HUDEP-2 (cell line): ENCODE results near the gene CPHXL2.

Source experiments
- DNase-seq, 76 experiments: peaks; one replicate each; lab custom pipeline; 2025; ENCODE audit not compliant: unreplicated experiment in 76 of 76; lab: John Stamatoyannopoulos, UW

Gene CPHXL2

DNA sequence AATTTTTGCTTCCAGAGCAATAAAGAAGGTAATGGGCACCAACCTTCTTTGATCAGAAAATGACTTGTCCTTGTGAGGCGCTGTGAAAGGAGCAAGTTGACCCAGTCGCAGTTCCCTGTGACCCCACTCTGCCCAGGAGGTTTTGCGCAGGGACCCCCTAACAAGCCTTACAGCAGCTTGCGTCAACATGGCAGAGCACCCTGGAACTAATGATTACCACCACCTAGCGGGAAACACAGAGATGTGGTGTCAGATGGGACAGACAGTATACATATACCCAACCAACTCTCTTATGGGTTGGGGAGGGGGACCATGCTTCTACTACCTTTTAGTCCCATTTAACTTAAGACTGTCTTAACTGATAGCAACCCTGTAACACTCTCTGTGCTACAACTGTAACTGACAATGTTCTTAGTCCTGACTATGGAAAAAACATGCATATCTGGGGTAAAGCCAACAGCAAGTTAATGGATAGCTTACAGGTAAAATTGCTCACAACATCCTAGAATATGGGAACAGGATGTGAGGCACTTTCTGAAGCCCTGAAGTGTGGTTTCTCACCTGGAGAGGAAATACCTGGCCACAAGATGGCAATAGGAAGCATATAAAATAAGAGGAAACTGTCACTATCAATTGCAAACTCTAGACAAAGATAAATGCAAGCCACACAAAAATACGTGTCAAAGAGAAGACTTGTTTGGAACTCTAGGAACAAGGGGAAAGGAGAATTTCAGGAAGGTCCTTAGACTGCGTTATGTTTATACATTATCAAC is 32.4 kb downstream of the CPHXL2 start:
- DNase-seq: no peak

DNA sequence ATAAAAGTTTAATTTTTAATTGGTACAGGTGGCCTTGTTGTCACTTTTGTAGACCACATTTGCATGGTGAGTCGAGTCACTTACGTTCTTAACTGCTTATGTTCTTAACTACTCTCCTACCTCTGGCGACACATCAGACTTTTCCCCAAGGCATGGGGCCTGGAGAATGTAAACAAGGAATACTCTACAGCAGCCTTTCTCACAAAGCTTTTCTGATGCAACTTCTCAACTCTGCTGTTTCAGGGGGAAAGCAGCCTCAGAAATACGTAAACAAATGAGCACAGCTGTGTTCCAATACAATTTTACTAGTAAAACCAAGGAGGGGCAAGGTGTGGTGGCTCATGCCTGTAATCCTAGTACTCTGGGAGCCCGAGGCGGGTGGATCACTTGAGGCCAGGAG is 36.2 kb downstream of the CPHXL2 start:
- no peak for DNase-seq

DNA sequence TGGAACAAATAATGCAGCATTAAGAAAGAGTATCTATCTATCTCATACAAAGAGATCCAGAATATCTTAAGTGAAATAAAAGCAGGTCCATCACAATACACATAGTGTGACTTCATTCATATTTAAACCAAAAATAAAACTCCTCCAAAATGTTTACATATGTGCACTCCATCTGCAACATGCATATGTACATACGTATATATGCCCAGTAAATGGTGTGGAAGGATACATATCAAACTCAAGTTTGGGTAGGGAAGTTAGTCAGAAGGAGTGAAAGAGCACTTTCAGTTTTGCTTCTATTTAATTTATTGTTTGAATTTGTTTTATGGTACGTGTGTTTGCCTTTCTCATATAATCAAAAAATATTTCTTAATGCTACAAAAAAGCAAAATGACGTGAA is 41.8 kb downstream of the CPHXL2 start:
- no peak for DNase-seq

GRCh38 chr16:75632857-75633256 is 44.0 kb downstream of the CPHXL2 start:
- no peak for DNase-seq

DNA sequence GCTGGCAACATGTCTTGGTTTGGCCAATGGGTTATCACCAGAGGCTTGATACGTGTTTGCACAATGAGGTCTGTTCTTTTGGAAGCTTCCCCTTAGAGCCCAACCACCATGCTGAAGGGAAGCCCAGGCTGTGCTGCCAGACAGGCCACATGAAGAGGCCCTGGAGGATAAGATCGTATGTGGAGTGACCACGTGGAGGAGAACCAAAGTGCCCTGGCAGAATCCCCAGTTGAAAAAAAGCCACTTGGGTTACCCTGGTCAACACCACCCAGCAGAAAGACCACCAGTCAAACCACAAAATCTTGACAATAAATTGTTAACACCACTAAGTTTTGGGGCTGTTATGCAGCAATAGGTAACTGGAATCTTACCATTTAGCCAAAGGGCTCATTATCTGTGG is 46.8 kb downstream of the CPHXL2 start:
- DNase-seq: no peak

DNA sequence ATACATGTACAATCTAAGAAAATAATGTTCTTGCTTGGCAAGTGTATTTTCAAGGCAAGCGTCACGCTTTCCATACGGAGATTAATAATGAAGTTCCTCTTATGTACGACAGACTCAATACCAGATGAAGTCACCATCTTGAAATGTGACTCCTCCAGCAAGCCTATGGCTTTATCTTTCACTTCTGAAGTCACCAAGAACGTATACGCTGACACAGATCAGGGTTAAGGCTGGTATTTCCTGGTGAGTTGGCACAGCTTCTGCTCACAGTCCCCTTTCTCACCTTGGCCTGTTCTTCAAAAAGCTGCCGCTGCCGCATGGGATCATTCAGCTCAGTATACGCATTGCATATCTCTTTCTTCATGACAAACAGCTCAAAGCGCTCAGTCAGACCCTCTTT is 47.7 kb downstream of the CPHXL2 start:
- DNase-seq: no peak

DNA sequence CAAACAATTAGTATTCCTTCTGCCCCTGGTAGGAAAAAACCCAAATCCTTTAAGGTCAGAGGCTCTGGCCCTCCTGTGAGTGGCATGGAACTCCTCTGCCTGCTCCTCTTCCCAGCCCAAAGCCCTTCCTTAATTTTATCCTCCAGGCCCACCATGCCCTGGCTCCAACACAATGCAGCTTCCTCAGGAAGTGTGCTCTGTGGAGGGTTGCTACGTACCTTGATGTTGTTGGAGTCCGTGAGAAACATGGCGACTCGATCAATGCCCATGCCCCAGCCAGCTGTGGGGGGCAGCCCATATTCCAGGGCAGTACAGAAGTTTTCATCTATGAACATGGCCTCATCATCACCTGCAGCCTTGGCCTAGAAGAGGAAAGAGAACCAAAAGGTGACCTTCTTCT is 48.5 kb downstream of the CPHXL2 start:
- DNase-seq: no peak

- DNase-seq: no peak
Observed at GRCh38 chr16:75627851-75628250, 49.0 kb downstream of the CPHXL2 start.

DNA sequence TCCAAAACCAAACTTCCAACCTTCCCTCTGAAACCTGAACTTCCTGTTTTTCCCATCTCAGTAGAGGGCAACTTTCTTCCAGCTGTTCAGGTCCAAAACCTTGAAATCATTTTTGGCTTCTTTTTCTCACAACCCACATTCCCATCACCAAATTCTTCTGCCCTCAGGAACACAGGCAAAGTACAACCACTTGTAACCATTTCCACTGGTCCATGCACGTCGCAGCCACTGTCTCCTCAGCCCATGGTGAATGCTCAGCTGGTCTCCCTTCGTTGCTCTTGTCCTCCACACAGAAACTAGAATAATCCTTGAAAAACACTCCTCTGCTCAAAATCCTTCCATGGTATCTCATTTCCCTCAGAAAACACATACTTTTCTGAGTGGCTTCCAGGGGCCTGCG is 50.0 kb downstream of the CPHXL2 start:
- no peak for DNase-seq

DNA sequence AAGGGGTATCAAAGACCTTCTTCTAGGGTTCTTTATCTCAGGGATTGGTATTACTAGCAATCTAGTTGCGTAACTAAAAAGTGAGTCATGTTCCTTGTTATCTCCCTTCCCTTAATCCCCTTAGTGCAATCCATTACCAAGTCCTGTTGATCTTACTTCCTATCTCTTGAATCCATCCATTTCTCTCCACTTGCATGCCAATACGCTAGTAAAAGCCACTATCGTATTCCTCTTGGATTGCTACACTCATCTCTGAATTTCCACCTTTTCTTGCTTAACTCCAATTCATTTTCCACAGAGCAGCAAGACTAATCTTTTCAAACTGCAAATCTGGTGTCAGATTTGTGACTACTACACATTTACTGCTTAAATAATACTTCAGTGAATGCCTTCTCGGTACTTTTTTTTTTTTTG is 51.9 kb downstream of the CPHXL2 start:
- DNase-seq: peak in 2 of 76 experiments; percentile 5 to 6

- peak in 75 of 76 experiments; percentile 19 to 96 (median 90) for DNase-seq
Observed at GRCh38 chr16:75622761-75623605, 53.8 kb downstream of the CPHXL2 start, which contains the start of gene ADAT1. ADAT1 (minus strand) TSS chr16:75623281; CDS start chr16:75620799, 2,482 bp downstream.

GRCh38 chr16:75621170-75621477 is 55.7 kb downstream of the CPHXL2 start:
- peak in 8 of 76 experiments; percentile 1 to 36 (median 13) for DNase-seq

DNA sequence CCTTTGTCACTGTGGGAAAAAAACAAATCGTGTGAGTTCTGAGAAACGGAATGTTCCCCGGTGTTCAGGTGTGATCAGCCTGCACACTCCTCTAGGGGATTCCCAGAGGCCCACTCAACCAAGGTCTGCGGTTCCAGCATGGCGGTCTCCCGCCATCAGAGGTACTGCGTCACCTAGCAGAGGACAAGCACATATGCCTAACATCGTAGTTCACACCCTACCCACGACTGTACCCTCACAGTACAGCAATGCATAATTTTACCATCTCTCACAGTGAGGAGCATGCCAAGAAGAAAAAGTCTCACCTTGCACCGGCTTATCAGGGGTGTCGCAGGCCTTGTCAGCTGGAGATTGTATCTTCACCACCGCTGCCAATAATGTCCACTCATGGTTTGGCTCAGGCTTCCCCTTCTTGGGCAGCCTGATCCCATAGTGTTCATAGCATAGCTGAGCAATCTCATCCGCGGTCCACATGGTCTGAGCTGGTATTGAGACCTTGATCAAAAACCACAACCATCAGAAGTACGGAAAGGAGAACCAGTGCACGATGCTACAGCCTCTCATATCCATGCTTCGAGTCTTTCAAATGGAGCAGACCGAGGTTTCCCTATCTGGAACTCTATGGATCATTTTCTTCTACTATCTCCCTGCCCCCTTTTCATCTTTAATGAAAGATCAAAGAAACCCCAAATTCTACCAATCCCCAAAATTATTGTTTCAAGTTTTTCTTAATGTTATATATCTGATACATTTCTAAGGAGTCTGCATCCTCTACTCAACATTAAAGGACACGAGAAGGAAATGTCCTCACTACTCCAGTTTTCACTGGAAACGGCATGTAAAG is 56.3 kb downstream of the CPHXL2 start:
- peak in 67 of 76 experiments; percentile 3 to 87 (median 47) for DNase-seq

DNA sequence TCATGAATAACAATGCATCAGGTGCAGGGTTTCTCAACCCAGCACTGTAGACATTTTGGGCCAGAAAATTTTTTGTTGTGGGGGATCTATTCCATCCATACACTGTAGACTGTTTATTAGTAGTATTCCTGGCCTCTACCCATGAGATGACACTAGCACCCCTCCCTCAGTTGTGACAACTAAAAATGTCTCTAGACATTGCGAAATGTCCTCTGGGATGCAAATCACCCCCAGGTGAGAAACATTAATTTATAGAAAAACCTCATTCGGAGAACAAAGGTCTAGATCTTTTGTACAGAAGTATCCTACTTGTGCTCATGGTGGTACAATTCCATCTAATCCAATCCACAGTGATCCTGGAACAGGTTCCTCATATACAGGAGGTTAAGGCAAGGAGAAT is 58.0 kb downstream of the CPHXL2 start:
- DNase-seq: no peak

GRCh38 chr16:75617121-75617520 is 59.7 kb downstream of the CPHXL2 start:
- no peak for DNase-seq

- DNase-seq: no peak
Observed at GRCh38 chr16:75616521-75617010, 60.2 kb downstream of the CPHXL2 start.

GRCh38 chr16:75615619-75616018 is 61.2 kb downstream of the CPHXL2 start:
- no peak for DNase-seq

DNA sequence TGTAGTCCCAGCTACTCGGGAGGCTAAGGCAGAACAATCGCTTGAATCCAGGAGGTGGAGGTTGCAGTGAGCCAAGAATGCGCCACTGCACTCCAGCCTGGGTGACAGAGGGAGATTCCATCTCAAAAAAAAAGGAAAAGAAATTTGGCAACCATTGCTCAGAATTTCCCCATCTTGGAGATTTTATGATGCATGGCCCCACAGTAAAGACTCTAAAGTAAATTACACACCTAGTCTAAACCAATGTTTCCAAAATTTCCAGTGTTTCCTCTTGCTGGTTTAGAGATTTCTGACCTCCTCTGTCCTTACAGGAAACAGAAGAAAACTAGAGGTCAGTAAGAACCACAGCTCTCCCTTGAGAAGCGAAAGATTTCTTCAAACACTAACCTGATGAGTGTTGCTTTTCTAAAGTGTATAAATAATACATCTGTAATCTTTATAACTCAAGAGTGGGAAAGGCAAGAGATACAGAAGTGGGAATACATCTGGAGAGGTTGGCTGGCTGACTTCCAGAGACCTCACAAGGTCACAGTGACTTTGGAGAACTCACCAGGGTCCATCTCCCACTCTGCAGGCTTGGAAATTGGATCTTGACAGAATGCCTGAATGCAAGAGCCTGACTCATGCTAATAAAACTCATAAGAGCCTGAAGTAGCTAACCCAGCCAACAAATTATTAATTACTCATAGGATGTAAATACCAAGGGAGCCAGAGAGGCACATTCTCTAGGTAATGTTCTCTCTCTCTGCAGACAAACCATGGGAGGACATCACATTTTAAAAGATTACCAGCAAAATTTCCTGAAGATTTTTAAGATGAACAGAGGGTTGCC is 62.5 kb downstream of the CPHXL2 start:
- no peak for DNase-seq
